Measurements from ENCODE around the gene ADGRL1. TPM values are rescaled to one million over a fixed set of nuclear protein-coding genes. Genes with fewer than 3 reads are reported as not detected.
"Not testable (repeated sequence)": the region's sequence is repeated elsewhere in the genome, so short reads cannot be mapped to it uniquely, and the experiment has no call there.

Gene ADGRL1
- total and polyA plus RNA-seq, 2 of the 8 experiments (the other 6 are each of a cell fraction or from before 2014, with no cell fraction given) = 95.6 to 112 TPM

DNA sequence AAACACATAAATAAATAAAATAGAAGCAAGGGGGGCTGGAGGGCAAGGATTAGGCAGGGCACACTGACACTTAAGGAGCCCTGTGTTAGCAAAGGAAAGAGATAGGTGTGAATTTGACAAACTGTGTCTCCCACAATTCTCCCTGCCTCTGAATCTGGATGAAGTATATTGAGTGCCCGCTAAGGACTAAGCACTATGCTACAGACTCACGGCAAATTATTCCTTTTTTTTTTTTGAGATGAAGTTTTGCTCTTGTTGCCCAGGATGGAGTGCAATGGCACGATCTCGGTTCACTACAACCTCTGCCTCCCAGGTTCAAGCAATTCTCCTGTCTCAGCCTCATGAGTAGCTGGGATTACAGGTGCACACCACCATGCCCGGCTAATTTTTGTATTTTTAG, 38.4 kb upstream of the ADGRL1 start:
- H4K5ac ChIP-seq (ENCODE audit: insufficient read length, low read depth, low read length); H3K9me3 ChIP-seq (ENCODE audit: insufficient read depth in 2 of 2, low read depth in 1 of 2, low read length in 1 of 2); H3K79me2 ChIP-seq (ENCODE audit: control insufficient read depth in 1 of 2, insufficient read depth in 2 of 2, low read length in 2 of 2); FAIRE-seq; H3K4me1 ChIP-seq (replicated peaks in 1 of 4; ENCODE audit: control insufficient read depth in 3 of 4, insufficient read depth in 4 of 4, low read length in 3 of 4); H3K4me2 ChIP-seq (ENCODE audit: insufficient read depth in 1 of 2, low read depth in 2 of 2, low read length in 2 of 2); H3K27me3 ChIP-seq (replicated peaks in 1 of 4; ENCODE audit: control insufficient read depth in 3 of 4, extremely low read depth in 1 of 4, insufficient read depth in 3 of 4, low read length in 3 of 4); H3K56ac ChIP-seq (replicated peaks; ENCODE audit: insufficient read length, low read depth, low read length); H3K27ac ChIP-seq (ENCODE audit: low read depth, low read length); H3K4me3 ChIP-seq (ENCODE audit: extremely low read depth in 1 of 4, insufficient read depth in 2 of 4, low read depth in 3 of 4, low read length in 4 of 4); H2BK5ac ChIP-seq (ENCODE audit: low read depth, low read length); DNase-seq (ENCODE audit: low read depth in 1 of 2, low spot score in 2 of 2); H3K9ac ChIP-seq (replicated peaks in 1 of 4; ENCODE audit: extremely low read depth in 1 of 4, low read depth in 3 of 4, low read length in 3 of 4); H2BK120ac ChIP-seq (replicated peaks; ENCODE audit: low read depth, low read length); H3K14ac ChIP-seq (ENCODE audit: insufficient read length); H3K18ac ChIP-seq (ENCODE audit: extremely low read depth, low read length); H3K79me1 ChIP-seq (ENCODE audit: low read depth, low read length); H2AFZ ChIP-seq (ENCODE audit: low read length); H2BK20ac ChIP-seq (ENCODE audit: low read length); H2BK12ac ChIP-seq (ENCODE audit: low read depth, low read length); H3K23ac ChIP-seq (ENCODE audit: insufficient read length); H3K23me2 ChIP-seq (ENCODE audit: low read depth, low read length); H2BK15ac ChIP-seq (ENCODE audit: low read length); H4K20me1 ChIP-seq (replicated peaks in 1 of 2; ENCODE audit: control insufficient read depth in 1 of 2, insufficient read depth in 2 of 2, low read length in 2 of 2); H4K91ac ChIP-seq (replicated peaks; ENCODE audit: insufficient read length, low read length); POLR2A ChIA-PET (ENCODE audit: partially characterized antibody); H2AK5ac ChIP-seq (ENCODE audit: low read depth, low read length); H3K36me3 ChIP-seq (ENCODE audit: control insufficient read depth in 2 of 4, insufficient read depth in 4 of 4, low read length in 3 of 4); H4K8ac ChIP-seq (ENCODE audit: extremely low read depth, insufficient read depth, low read length); H3K4ac ChIP-seq (replicated peaks; ENCODE audit: insufficient read length, low read depth, low read length): not testable (repeated sequence)
- CTCF ChIA-PET (ENCODE audit: partially characterized antibody) = interaction anchor here (0.7 to 1.4 kb wide), 3 partner anchors 104 to 370 kb away, joined by 3 to 5 read pairs (median 3); no protein-coding TSS in a partner anchor
- WGBS, 2 experiments (ENCODE audit: extremely low coverage in 1 of 2, insufficient coverage in 1 of 2, insufficient read length in 1 of 2, insufficient replicate concordance in 2 of 2, low coverage in 1 of 2, low lambda C conversion rate in 2 of 2, missing lambda C conversion rate in 1 of 2) = 95% methylated on average over 5 of the region's 5 CpGs; no CpG with 5 or more reads in 1 of the 2 experiments

GRCh38 chr19:14243718-14244117, 37.7 kb upstream of the ADGRL1 start:
- DNase-seq (ENCODE audit: low read depth in 1 of 2, low spot score in 2 of 2); H3K23me2 ChIP-seq (ENCODE audit: low read depth, low read length); H3K79me2 ChIP-seq (ENCODE audit: control insufficient read depth in 1 of 2, insufficient read depth in 2 of 2, low read length in 2 of 2); H2BK20ac ChIP-seq (ENCODE audit: low read length); H3K4me2 ChIP-seq (ENCODE audit: insufficient read depth in 1 of 2, low read depth in 2 of 2, low read length in 2 of 2); H4K8ac ChIP-seq (ENCODE audit: extremely low read depth, insufficient read depth, low read length); H3K9me3 ChIP-seq (ENCODE audit: insufficient read depth in 2 of 2, low read depth in 1 of 2, low read length in 1 of 2); H2AFZ ChIP-seq (ENCODE audit: low read length); H3K4me3 ChIP-seq (ENCODE audit: extremely low read depth in 1 of 4, insufficient read depth in 2 of 4, low read depth in 3 of 4, low read length in 4 of 4); H3K56ac ChIP-seq (replicated peaks; ENCODE audit: insufficient read length, low read depth, low read length); H2BK5ac ChIP-seq (ENCODE audit: low read depth, low read length); H3K23ac ChIP-seq (ENCODE audit: insufficient read length); H3K4ac ChIP-seq (replicated peaks; ENCODE audit: insufficient read length, low read depth, low read length); H3K79me1 ChIP-seq (ENCODE audit: low read depth, low read length); H3K27me3 ChIP-seq (replicated peaks in 1 of 4; ENCODE audit: control insufficient read depth in 3 of 4, extremely low read depth in 1 of 4, insufficient read depth in 3 of 4, low read length in 3 of 4); H3K4me1 ChIP-seq (replicated peaks in 1 of 4; ENCODE audit: control insufficient read depth in 3 of 4, insufficient read depth in 4 of 4, low read length in 3 of 4); H4K20me1 ChIP-seq (replicated peaks in 1 of 2; ENCODE audit: control insufficient read depth in 1 of 2, insufficient read depth in 2 of 2, low read length in 2 of 2); H3K18ac ChIP-seq (ENCODE audit: extremely low read depth, low read length); H3K27ac ChIP-seq (ENCODE audit: low read depth, low read length); FAIRE-seq; H4K5ac ChIP-seq (ENCODE audit: insufficient read length, low read depth, low read length); H2BK120ac ChIP-seq (replicated peaks; ENCODE audit: low read depth, low read length); H3K14ac ChIP-seq (ENCODE audit: insufficient read length); H3K36me3 ChIP-seq (ENCODE audit: control insufficient read depth in 2 of 4, insufficient read depth in 4 of 4, low read length in 3 of 4); H2BK12ac ChIP-seq (ENCODE audit: low read depth, low read length); POLR2A ChIA-PET (ENCODE audit: partially characterized antibody): not testable (repeated sequence)
- peak overlapping the region in 1 of 4 experiments; percentile 18; a peak in 1 of 7 replicates for H3K9ac ChIP-seq (replicated peaks in 1 of 4; ENCODE audit: extremely low read depth in 1 of 4, low read depth in 3 of 4, low read length in 3 of 4)
- peak overlapping the region; percentile 26; the same call in 1 of the 2 replicates for H2AK5ac ChIP-seq (ENCODE audit: low read depth, low read length)
- H4K91ac ChIP-seq (replicated peaks; ENCODE audit: insufficient read length, low read length) = peak overlapping the region; percentile 4
- 0 out of 2 replicates have a peak overlapping the region, but pooled peaks have one; percentile 24 for H2BK15ac ChIP-seq (ENCODE audit: low read length)
- WGBS, 2 experiments (ENCODE audit: extremely low coverage in 1 of 2, insufficient coverage in 1 of 2, insufficient read length in 1 of 2, insufficient replicate concordance in 2 of 2, low coverage in 1 of 2, low lambda C conversion rate in 2 of 2, missing lambda C conversion rate in 1 of 2) = 87% methylated on average over 12 of the region's 12 CpGs; no CpG with 5 or more reads in 1 of the 2 experiments
- CTCF ChIA-PET (ENCODE audit: partially characterized antibody) = interaction anchor here (0.7 to 1.4 kb wide), 2 partner anchors 105 to 369 kb away, joined by 3 to 5 read pairs; no protein-coding TSS in a partner anchor
